Measurements from ENCODE around the gene ARL8B.
"Not testable (repeated sequence)": the region's sequence is repeated elsewhere in the genome, so short reads cannot be mapped to it uniquely, and the experiment has no call there.

Gene ARL8B

DNA sequence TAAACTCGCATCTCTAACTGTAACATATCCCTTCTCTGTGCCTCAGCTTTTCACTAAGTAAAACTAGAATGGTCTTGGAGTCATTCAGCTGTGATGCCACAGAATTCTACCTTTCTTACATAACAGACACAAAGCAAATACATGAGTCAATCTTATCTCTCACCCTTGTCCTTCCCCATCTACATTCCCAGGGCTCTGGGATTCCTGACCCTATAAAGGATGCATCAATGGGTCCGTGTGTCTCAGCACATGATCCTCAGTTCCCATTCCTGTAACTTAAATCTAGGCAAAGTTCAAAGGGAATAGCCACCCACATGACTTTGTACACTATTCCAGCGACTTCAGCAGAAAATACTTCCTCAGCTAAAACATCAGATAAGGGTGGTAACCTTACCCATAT, 11.8 kb upstream of the ARL8B start:
- DNase-seq (ENCODE audit: low read depth in 2 of 2): no peak

DNA sequence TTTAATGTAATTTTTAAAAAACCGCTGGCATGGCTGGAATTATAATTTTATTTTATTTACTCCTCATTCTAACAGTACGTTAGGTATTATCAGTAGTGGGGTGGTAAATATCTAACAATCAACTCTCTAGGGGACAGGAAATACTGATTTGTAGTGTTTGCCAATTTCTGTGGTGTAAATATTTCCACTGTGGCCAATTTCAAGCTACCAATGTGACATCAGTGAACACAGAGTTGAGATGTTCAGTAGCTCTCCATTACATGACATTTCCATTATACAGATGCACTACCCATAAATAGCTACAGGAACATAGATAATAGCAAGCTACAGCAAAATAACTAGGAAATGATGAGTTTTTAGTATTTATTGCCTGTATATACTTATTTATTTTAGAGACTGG, 10.0 kb upstream of the ARL8B start:
- DNase-seq (ENCODE audit: low read depth in 2 of 2): no peak

DNA sequence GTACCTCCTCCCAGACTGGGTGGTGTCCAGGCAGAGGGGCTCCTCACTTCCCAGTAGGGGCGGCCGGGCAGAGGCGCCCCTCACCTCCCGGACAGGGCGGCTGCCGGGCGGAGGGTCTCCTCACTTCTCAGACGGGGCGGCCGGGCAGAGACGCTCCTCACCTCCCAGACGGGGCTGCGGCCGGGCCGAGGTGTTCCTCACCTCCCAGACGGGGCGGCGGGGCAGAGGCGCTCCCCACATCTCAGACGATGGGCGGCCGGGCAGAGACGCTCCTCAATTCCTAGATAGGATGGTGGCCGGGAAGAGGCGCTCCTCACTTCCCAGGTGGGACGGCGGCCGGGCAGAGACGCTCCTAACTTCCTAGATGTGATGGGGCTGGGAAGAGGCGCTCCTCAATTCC, 8.4 kb upstream of the ARL8B start:
- DNase-seq (ENCODE audit: low read depth in 2 of 2): not testable (repeated sequence)

DNA sequence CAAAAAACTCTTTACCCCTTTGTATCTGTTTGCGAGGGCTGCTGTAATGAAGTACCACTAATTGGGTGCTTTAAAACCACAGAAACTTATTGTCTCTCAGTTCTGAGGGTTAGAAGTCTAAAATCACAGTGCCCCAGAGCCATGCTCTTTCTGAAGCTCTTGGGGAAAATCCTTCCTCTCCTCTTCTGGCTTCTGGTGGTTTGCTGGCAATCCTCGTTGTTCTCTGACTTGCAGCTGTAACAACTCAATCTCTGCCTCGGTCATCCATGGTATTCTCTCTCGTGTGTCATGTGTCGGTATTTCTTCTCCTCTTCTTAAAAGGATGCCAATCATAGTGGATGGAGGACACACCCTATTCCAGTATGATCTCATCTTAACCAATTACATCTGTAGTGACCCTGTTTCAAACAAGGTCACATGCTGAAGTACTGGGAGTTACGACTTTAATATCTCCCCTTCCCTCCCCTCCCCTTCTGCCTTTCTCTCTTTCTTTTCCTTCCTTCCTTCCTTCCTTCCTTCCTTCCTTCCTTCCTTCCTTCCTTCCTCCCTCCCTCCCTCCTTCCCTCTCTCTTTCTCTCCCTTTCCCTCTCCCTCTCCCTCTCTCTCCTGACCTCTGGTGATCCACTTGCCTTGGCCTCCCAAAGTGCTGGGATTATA, 6.5 kb upstream of the ARL8B start:
- no peak for DNase-seq (ENCODE audit: low read depth in 2 of 2)

DNA sequence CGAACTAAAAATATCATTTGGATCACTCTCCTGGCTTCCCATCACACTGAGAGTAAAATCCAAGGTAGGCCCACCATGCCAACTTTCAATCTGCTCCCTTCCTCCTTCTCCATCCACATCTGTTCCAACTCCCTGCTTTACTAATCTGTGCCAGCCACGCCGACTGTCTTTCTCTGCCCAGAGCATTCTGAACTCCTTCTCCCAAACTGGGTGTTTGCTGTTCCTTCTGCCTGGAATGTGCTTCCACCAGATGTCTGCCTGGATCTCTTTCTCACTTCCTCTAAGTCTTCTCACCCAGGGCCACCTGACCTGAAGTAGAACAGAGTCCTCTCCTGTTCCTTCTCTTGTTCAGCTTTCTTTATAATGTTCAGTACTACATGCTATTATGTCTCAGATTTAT, 5.6 kb upstream of the ARL8B start:
- no peak for DNase-seq (ENCODE audit: low read depth in 2 of 2)

DNA sequence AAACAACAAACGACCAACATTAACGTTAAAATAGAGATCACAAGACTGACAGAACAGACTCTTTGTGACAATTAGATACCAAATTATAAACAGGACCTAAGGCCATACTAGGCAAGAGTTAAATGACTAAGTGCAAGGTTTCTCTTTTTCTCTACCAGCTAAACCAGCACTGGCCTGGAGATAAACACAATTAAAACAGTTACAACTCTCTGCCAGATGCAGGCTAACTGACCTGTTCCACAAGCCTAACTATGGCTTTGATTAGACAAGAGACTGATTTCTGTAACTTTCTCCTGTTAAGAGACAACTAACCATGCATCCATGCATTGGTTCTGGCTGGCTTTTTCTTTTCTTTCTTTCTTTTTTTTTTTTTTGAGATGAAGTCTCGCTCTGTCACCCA, 1.6 kb upstream of the ARL8B start:
- no peak for DNase-seq (ENCODE audit: low read depth in 2 of 2)

DNA sequence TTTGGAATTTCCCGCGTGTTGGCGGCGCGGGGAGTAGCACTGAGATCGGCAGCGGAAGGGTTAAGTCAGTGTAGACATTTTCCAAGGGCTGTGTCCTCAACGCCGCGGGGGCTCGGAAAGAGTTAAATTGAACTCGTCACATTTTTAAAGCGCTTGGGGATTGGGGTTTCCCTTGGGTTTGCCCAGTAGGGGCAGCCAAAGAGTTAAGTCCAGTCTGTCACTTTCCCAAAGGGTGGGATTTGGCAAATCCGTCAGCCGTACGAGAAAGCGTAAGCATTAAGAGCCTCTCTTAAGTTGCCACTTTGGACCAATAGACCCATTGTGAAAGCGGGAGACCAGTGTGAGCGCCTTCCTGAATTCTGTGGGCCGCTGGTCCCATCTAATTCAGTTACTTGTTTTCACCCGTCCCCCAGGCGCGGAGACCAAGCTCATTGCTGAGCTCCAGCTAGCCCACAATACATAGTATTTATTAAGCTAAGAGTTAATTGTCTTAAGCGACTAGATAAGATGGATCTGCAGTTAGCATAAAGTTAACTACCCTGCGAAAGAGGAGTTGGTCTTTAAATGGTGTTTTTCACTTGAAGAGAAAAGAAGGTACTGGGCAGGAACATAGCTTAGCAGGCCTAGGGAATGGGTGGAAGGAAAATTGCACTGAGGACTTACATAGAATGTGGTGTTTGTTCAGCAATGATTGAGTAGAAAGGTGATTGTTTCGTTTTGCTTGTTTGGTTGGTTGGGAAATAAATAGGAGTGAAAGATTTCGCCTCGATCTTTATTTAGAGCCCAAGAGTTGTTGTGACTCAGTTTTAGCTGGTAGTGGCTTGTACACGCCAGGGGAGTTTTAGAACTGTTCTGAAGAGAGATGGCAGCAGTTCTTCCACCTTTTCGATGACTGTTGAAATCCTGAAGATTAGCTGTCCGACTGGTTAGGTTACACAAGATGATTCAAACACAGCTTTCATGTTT, 932 bp downstream of the ARL8B start:
- peak in 1 of 2 donors; percentile 1 for DNase-seq (ENCODE audit: low read depth in 2 of 2)

DNA sequence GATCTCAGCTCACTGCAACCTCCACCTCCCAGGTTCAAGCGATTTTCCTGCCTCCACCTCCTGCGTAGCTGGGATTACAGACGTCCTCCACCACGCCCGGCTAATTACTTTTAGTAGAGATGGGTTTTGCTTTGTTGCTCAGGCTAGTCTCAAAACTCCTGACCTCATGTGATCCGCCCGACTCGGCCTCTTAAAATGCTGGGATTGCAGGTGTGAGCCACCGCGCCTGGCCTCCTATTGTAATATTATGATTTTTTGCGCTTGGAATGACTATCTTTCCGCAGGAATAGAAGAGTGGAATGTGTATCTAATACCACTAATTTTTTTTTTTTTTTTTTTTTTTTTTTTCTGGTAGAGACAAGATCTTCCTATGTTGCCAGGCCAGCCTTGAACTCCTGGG, 1.8 kb downstream of the ARL8B start:
- no peak for DNase-seq (ENCODE audit: low read depth in 2 of 2)

DNA sequence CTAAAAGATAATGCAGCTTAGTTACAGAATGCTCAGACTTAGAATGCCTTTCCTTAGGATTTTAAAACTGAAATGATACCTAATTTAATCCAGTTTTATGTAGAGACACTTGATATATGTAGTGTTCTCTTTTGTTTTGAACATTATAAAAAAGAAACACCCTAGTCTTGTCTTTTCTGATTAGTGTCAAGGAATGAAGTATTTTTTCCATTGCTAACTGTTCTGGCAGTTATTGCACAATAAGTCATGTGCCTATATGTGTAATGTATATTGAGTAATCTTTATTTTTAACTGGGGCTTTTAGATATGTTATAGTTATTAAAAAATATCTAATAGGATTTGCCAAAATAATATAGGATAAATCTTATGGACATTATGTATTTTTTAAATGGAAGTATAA, 4.5 kb downstream of the ARL8B start:
- no peak for DNase-seq (ENCODE audit: low read depth in 2 of 2)

DNA sequence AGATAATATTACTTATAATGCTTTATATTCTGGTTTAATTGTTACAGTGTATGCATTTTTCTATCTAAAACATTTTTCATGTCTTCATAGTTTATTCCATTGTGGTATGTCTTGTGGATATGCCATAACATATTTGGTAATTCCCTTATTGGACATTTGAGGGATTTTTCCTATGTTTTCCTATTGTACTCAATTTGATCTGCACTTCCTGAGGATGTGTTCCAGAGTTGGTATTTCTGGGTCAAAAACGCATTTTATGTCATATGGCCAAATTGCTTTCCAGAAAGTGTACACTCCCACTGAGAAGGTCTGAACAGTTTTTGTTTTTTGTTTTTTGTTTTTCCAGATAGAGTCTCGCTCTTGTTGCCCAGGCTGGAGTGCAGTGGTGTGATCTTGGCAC, 6.8 kb downstream of the ARL8B start:
- DNase-seq (ENCODE audit: low read depth in 2 of 2): no peak

DNA sequence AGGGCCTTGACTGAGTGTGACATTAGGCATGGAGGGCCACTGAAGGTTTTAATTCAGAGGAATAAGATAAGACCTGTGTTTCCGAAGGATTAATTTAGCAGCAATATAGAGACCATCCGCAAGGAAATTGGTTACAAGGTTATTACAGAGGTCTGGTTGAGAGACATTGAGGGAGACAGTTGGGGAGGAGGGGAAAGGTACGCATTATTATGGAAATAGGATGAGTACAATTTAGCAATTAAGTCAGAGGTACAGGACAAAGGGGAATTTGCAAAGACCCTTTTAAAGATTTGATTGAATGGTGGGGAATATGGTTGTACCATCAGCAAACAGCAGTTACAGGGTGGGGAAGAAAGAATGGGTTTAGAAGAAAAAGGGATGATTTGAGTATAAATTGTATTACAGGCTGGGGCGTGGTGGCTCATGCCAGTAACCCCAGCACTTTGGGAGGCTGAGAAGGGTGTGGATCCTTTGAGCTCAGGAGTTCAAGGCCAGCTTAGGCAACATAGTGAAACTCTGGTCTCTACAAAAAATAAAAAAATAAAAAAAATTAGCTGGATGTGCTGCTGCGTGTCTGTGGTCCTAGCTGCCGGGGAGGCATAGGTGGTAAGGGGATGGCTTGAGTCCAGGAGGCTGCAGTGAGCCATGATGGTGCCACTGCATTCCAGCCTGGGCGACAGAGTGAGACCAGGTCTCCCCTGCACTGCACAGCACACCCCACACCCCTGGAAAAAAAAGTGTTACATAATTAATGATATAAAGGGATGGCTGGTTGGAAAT, 11.3 kb downstream of the ARL8B start:
- DNase-seq (ENCODE audit: low read depth in 2 of 2): no peak

DNA sequence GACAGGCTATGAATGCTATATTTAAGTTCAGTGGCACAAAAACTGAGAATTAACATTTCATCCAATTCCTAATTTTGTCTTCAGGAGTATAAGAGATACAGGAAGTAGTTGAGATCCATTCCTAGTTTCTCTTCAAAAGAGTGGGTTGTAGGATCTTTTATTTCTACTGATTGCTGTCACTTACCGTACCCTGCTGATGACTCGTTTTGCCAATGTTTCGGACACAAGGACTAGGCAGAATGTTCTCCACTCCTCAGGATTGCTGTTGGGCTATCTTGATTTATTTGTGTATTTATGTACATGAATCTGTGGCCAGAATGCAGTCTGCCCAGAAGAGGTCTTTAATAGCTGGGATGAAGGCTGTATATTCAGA, 11.9 kb downstream of the ARL8B start:
- DNase-seq (ENCODE audit: low read depth in 2 of 2): no peak

DNA sequence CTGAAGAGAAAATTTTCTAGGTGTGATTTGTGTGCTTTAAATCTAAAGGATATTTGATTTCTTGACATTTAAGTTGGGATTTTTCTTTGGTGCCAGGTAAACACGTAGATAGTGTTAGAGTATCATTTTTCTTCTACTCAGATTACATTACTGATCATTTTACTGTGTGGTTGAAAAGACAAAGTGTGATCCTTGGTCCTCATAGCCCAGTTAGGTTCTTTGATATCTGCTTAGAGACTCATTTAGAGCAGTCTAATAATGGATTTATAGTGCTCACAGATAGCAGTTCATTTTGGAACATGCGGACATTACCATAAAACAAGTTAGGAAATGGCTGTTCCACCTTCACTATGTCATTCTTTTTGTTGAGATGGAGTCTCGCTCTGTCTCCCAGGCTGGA, 12.4 kb downstream of the ARL8B start:
- no peak for DNase-seq (ENCODE audit: low read depth in 2 of 2)

DNA sequence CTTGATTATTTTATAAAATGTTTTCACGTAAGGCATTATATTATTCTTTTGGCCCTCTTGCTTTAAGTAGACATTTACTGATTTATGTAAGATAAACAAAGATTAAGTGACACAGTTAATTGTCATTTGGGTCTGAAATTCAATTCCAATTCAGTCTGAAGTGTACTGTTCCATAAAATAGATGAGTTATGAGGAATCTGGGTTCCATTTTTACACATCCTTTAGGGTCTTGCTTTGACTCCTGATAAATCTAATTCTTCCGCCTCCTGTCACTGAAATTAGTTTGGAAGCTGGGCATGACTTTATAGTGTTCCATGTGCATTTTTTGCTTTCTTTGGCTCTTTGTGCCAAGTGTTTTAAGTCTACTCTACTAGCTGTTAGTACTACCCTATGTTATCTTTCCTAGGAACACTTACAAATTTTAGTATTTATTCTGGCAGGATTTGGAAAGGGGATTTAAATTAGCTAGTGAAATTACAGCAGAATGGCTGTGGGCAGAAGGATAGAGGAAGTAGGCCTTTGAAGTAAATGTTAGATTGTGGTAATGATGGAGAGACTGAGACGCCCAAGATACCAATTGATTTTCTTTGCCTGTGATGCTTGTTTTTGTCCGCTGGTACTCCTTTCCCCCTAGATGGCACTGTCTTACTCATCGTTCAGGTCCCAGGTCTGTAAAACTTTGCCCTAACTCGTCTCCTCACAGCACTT, 14.3 kb downstream of the ARL8B start:
- DNase-seq (ENCODE audit: low read depth in 2 of 2): no peak

DNA sequence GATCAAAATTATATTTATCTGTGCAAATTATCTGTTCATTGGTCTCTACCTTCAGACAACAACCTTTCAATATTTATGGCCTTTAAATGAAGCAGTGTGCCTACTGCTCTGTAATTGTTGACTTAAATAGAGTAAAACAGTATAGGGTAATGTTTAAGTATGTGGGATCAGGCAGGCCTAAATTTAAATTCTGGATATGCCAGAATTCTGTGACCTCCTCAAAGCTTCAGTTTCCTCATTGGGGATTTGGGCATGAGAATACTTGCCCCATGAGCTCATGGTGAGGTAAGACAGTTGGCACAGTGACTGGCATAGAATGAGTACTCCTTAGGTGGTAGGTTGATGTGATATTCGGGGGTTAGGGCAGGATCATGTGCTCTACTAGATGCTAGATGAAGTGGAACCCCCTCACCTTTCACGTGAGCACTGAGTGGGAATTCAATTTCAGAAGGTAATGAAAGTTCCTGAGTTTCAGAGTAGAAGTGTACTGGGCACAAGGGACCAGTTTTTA, 14.9 kb downstream of the ARL8B start:
- DNase-seq (ENCODE audit: low read depth in 2 of 2): no peak

DNA sequence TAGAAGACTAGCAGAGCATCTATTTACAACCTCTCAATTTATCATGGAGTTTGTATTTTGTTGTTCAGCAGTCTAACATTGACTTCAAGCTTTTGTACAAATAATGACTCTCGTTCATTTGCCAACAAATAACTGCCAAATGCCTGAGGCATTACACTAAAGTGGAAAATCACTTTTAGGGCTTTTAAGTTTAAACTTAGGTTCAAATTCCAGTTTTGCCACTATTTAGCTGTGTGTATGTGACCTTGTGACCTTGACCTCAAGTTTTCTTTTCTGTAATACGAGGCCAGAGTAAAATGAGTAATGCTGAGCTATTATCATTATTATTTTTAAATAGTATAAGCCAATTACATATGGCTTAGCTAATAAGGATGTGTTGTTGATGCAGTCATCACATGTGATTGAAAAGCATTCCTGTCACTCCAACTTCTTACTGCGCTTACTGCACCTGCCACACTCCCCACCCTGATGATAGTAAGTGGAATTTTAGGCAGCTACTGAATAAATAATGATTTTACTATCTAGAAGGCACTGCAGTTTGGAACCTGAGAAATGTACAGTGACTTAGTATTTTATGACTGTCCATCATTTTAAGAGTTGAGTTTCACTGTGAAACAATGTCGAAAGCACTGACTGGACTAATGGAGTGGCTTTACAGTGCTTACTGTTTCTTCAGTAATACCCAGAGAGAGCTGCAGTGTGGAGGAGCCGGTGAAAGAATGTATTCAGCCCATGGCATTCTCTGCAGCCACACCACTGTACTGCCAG, 16.3 kb downstream of the ARL8B start:
- no peak for DNase-seq (ENCODE audit: low read depth in 2 of 2)

DNA sequence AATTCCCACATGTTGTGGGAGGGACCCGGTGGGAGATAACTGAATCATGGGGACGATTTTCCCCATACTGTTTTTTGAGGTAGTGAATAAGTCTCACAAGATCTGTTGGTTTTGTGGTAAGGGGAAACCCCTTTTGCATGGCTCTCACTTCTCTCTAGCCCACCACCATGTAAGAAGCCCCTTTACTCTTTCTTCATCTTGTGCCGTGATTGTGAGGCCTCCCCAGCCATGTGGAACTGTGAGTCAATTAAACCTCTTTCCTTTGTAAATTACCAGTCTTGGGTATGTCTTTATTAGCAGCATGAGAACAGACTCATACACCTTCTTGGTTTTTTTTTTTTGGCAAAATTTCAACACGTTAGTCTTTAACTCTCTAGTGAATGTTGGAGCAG, 18.1 kb downstream of the ARL8B start:
- no peak for DNase-seq (ENCODE audit: low read depth in 2 of 2)

DNA sequence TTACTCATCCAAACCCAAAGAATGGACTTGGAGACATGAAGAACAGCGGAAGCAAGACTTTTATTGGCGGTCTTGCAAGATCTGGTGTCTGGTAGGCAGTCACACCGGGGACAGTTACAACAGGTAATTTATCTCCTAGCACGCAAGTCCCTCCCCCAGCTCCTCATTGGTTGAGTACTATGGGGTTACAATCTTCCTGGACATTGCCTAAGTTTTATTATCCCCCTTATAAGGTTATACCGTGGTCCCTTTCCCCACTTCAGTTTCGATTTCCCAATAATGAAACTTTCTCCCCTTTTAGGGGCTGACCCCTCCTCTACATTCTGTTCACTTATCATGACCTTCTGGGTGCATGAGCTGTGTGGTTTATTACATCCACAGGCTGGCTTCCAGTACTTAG, 18.7 kb downstream of the ARL8B start:
- no peak for DNase-seq (ENCODE audit: low read depth in 2 of 2)

DNA sequence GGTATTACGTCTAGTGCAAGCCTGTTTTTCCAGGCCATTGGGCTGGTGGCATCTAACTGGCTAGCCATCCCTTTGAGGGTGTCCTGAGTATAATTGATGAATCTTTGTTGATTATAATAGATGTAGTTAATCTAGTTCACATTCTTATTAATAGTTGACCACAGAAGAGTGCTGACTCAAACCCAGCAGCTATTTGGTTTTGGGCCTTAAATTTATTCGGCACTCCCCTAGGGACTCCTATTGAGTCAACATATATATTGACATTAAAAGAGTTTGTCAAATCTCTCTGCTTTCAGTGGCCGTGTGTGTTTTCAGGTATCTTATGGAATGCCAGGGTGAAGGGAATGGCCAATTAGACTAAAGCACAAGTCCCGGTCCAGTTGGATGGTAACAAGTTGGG, 19.7 kb downstream of the ARL8B start:
- DNase-seq (ENCODE audit: low read depth in 2 of 2): no peak

DNA sequence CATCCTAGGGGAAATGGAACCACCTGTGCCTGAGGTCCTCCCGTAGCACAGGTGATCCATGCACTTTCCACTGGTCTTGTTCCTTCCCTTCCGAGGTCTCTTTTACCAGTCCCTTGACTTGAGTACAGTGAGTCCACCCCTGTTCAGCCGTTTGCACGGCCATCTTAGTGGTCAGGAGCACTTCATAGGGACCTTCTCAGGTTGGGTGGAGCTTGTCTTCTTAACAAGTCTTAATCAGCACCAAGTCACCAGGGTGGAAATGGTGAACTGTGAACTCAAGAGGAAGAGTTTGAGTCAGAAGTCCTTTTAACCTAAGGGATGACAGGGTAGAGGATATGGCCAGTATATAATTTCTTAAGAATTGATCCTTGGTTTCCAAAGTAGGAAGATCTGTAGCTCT, 21.4 kb downstream of the ARL8B start:
- DNase-seq (ENCODE audit: low read depth in 2 of 2): no peak

Data from activated CD8-positive, alpha-beta memory T cell treated with anti-CD3 and anti-CD28 coated beads for 4 hours (primary cell).